Suprapubic skin (tissue), 4 donors: ENCODE results near the gene JSRP1. TPM values are rescaled to one million over a fixed set of nuclear protein-coding genes. Genes with fewer than 3 reads are reported as not detected.

ENCODE experiments used
- DNase-seq, 2 donors: peaks; one replicate each; pipeline ENCODE4 v3.0.0-alpha.2; 2019; ENCODE audit warnings: low spot score in 2 of 2
- H3K27ac ChIP-seq: fragments of 200-600 bp; sonication (generic); one replicate; pipeline ENCODE4 v1.5.1; 2019
- H3K27me3 ChIP-seq: fragments of 200-600 bp; sonication (generic); one replicate; pipeline ENCODE4 v1.5.1; 2019
- H3K36me3 ChIP-seq: fragments of 200-600 bp; sonication (generic); one replicate; pipeline ENCODE4 v1.5.1; 2019
- H3K4me1 ChIP-seq: fragments of 200-600 bp; sonication (generic); one replicate; pipeline ENCODE4 v1.5.1; 2019
- H3K4me3 ChIP-seq: fragments of 200-600 bp; sonication (generic); one replicate; pipeline ENCODE4 v1.5.1; 2019; ENCODE audit warnings: mild to moderate bottlenecking
- H3K9me3 ChIP-seq: fragments of 200-600 bp; sonication (generic); one replicate; pipeline ENCODE4 v1.5.1; 2019
- EP300 ChIP-seq: sonication (generic); formaldehyde crosslinking; IDR thresholded peaks from one replicate; pipeline ENCODE4 v1.6.1; 2017; ENCODE audit warnings: antibody characterized with exemption
- POLR2A ChIP-seq, 2 donors: fragments of 450-650 bp; IDR thresholded peaks; one replicate each; pipeline ENCODE4 v1.6.1; 2017; ENCODE audit warnings: antibody characterized with exemption in 2 of 2, mild to moderate bottlenecking in 2 of 2, moderate library complexity in 2 of 2
- POLR2AphosphoS5 ChIP-seq, 3 donors: sonication (generic); formaldehyde crosslinking; IDR thresholded peaks; one replicate each; pipeline ENCODE4 v1.6.1; 2017; ENCODE audit warnings: antibody characterized with exemption in 3 of 3
- WGBS: methylation state at CpG from one replicate; pipeline ENCODE4 v1.1.5; 2018; 5-methylcytosine and 5-hydroxymethylcytosine counted together
- total RNA-seq, 4 donors: library from RNA; depleted of rRNA; stranded (reverse); fragments of >200 nt; gene quantifications; one replicate each; pipeline ENCODE4 v1.1.0, GENCODE V29; 2016
- TF ChIP-seq, protein P1 (sequence below), 2 donors: fragments of 200-600 bp in 1 of 2; fragments of 450-650 bp in 1 of 2; sonication (generic) in 1 of 2; IDR thresholded peaks; one replicate each; pipeline ENCODE4 v1.5.1; 2016 to 2019; ENCODE audit warnings: antibody characterized with exemption in 2 of 2, mild to moderate bottlenecking in 1 of 2, moderate library complexity in 1 of 2

JSRP1 gene
- total RNA-seq, 4 donors from 2014 or later: not detected

DNA sequence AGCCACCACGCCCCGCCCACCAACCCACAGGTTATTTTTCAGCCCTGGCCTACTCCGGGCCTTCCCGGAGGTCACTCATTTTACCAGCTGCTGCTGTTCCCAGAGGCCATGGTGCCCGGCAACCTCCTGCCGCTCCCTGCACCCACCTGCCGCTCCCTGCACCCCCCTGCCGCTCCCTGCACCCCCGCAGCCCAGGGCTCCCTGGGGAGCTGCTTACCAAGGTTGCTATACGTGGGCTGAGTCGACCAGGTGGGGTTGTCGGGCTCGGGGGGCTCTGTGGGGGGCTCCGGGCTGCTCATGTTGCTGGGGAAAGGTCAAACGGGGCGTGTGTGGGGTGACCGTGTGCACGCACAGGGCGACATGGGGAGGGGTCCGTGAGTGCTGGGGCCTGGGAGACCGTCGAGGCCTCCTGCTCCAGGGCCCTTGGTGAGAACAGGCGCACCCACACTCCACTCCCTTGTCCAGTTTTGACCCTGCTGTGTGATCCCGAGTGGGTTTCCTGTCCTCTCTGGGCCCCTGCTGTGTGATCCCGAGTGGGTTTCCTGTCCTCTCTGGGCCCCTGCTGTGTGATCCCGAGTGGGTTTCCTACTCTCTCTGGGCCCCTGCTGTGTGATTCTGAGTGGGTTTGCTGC lies 24.5 kb upstream of the JSRP1 start:
- Histone ChIP-seq H3K9me3 (no peaks in the 10 kb centered on the region), H3K27me3 (no peaks in the 10 kb centered on the region), H3K4me3 (no peak overlapping the region), H3K4me1 (peaks cover 26% of the 10 kb centered on the region), H3K36me3 (peaks cover 7% of the 10 kb centered on the region), H3K27ac (no peak overlapping the region)
- WGBS: 84% methylated on average over 21 of the region's 26 CpGs
- peak in 1 of 2 donors; percentile 62 for DNase-seq
- TF ChIP-seq EP300 (no peak), POLR2A (IDR thresholded peaks at IDR 0.05) (no peak), POLR2AphosphoS5 (IDR thresholded peaks at IDR 0.05) (no peak)
- TF ChIP-seq, protein P1, sequence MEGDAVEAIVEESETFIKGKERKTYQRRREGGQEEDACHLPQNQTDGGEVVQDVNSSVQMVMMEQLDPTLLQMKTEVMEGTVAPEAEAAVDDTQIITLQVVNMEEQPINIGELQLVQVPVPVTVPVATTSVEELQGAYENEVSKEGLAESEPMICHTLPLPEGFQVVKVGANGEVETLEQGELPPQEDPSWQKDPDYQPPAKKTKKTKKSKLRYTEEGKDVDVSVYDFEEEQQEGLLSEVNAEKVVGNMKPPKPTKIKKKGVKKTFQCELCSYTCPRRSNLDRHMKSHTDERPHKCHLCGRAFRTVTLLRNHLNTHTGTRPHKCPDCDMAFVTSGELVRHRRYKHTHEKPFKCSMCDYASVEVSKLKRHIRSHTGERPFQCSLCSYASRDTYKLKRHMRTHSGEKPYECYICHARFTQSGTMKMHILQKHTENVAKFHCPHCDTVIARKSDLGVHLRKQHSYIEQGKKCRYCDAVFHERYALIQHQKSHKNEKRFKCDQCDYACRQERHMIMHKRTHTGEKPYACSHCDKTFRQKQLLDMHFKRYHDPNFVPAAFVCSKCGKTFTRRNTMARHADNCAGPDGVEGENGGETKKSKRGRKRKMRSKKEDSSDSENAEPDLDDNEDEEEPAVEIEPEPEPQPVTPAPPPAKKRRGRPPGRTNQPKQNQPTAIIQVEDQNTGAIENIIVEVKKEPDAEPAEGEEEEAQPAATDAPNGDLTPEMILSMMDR (IDR thresholded peaks at IDR 0.05): no peak

DNA sequence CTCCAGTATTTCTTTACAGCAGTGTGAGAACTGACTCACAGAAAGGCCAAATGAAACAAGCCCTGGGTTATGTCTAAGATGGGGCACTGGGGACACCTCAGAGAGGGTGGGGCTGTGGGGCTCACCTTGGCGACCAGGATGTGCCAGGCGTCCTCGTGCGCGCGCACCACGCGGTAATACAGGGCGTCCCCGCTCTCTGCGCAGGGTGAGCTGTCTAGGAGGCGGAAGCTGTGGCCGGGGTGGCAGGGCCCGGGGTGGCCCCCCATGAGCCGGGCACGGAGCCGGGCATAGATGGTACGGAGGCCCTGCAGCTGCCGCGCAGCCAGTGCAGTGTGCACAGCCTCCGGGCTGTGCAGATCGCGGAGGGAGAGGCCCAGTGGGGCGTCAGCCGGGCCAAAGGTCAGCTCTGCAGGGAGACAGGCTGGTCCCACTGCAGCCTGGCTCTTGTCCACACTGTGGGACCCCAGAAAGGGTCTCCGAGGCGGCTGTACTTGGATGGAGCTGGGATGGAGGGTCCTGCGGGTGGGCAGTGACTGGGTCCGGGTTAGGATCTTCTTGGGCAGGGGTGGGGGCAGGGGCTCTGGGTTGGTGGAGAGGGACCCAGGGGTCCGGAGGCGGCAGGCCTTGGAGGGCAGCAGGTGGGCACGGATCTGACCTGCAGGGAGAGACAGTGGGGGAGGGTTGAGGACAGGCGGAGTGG lies 22.4 kb upstream of the JSRP1 start:
- Histone ChIP-seq H3K27me3 (no peaks in the 10 kb centered on the region), H3K4me3 (no peak overlapping the region), H3K27ac (no peak overlapping the region), H3K4me1 (peaks cover 46% of the 10 kb centered on the region), H3K36me3 (peaks cover 7% of the 10 kb centered on the region), H3K9me3 (no peaks in the 10 kb centered on the region)
- DNase-seq: peak in 1 of 2 donors; percentile 58
- 91% methylated on average over 33 of the region's 33 CpGs for WGBS
- TF ChIP-seq POLR2A (IDR thresholded peaks at IDR 0.05): no peak
- no peak for TF ChIP-seq POLR2AphosphoS5 (IDR thresholded peaks at IDR 0.05)
- TF ChIP-seq, protein P1 (IDR thresholded peaks at IDR 0.05): no peak
- no peak for TF ChIP-seq EP300

DNA sequence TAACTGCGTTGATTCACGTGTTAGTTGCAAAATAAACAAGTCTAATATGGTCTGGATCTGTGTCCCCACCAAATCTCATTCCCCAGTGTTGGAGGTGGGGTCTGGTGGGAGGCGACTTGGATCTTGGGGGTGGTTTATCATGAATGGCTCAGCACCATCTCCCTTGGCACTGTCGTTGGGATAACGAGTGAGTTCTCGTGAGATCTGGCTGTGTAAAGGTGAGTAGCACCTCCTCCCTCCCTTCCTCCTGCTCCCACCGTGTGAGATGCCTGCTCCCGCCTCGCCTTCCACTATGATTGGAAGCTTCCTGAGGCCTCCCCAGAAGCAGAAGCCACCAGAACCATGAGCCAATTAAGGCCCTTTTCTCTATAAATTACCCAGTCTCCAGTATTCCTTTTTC lies 20.9 kb upstream of the JSRP1 start:
- peaks cover 54% of the 10 kb centered on the region for H3K4me1 ChIP-seq
- no peak overlapping the region for H3K4me3 ChIP-seq
- 90% methylated on average over 9 of the region's 9 CpGs for WGBS
- peaks cover 15% of the 10 kb centered on the region for H3K36me3 ChIP-seq
- H3K27ac ChIP-seq: no peak overlapping the region
- no peaks in the 10 kb centered on the region for H3K27me3 ChIP-seq
- DNase-seq: no peak
- no peaks in the 10 kb centered on the region for H3K9me3 ChIP-seq
- no peak for TF ChIP-seq EP300
- TF ChIP-seq, protein P1 (IDR thresholded peaks at IDR 0.05): no peak
- TF ChIP-seq POLR2AphosphoS5 (IDR thresholded peaks at IDR 0.05): no peak
- TF ChIP-seq POLR2A (IDR thresholded peaks at IDR 0.05): no peak

DNA sequence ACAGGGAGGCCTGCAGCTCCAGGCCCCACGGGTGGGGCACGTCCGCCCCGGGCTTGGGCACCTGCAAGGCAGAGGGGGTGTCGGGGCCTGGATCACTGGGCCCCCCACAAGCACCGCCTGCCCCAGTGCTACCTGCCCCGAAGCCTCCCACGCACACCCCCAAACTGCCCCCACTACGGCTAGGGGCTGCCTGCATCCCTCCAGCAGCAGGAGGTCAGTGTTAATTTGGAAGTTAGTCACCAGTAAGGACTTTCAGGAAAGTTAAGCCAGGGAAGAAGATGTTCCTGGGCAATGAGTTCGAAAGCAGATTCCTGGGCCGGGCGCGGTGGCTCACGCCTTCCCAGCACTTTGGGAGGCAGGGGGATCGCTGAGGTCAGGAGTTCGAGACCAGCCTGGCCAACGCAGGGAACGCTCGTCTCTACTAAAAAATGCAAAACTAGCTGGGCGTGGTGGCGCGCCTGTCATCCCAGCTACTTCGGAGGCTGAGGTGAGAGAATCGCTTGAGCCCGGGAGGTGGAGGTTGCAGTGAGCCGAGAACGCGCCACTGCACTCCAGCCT lies 20.3 kb upstream of the JSRP1 start:
- H3K4me1 ChIP-seq: peaks cover 54% of the 10 kb centered on the region
- DNase-seq: no peak
- peak overlapping the region; percentile 17 for H3K4me3 ChIP-seq
- no peak overlapping the region for H3K27ac ChIP-seq
- WGBS: 87% methylated on average over 19 of the region's 28 CpGs
- no peaks in the 10 kb centered on the region for H3K27me3 ChIP-seq
- H3K9me3 ChIP-seq: no peaks in the 10 kb centered on the region
- peaks cover 22% of the 10 kb centered on the region for H3K36me3 ChIP-seq
- TF ChIP-seq POLR2A (IDR thresholded peaks at IDR 0.05) (no peak), POLR2AphosphoS5 (IDR thresholded peaks at IDR 0.05) (no peak), EP300 (no peak)
- TF ChIP-seq, protein P1 (IDR thresholded peaks at IDR 0.05): no peak
